Nephron (organoid): ENCODE data around the gene VKORC1.

ENCODE experiments used
- H3K27ac Mint-ChIP-seq, 3 experiments: 2 replicates each; pipeline ENCODE4 v1.8.0; 2020; ENCODE audit warnings: mixed read lengths in 3 of 3, mild to moderate bottlenecking in 2 of 3, moderate library complexity in 1 of 3
- H3K27me3 Mint-ChIP-seq: 2 replicates; pipeline ENCODE4 v1.8.0; 2021; ENCODE audit warnings: low read depth, mild to moderate bottlenecking, moderate library complexity, mixed read lengths
- H3K36me3 Mint-ChIP-seq: 2 replicates; pipeline ENCODE4 v1.8.0; 2020; ENCODE audit warnings: low read depth, mixed read lengths
- H3K4me1 Mint-ChIP-seq: 2 replicates; pipeline ENCODE4 v1.8.0; 2020; ENCODE audit warnings: mixed read lengths
- H3K4me3 Mint-ChIP-seq, 3 experiments: 2 replicates each; pipeline ENCODE4 v1.8.0; 2020; ENCODE audit warnings: mild to moderate bottlenecking in 3 of 3, mixed read lengths in 3 of 3, moderate library complexity in 2 of 3
- H3K9me3 Mint-ChIP-seq: 2 replicates; pipeline ENCODE4 v1.8.0; 2020; ENCODE audit warnings: mixed read lengths
- CTCF ChIP-seq, 3 experiments: fragments of 200-600 bp; sonication (generic); IDR thresholded peaks; one replicate each; pipeline ENCODE4 v1.5.0; 2021; ENCODE audit warnings: antibody characterized with exemption in 3 of 3; ENCODE audit not compliant: unreplicated experiment in 3 of 3

VKORC1 gene

GRCh38 chr16:31085873-31086628 lies 8.5 kb downstream of the VKORC1 start:
- peaks cover 16% of the 10 kb centered on the region for H3K36me3 Mint-ChIP-seq
- TF ChIP-seq CTCF (IDR thresholded peaks at IDR 0.05; ENCODE audit: unreplicated experiment in 3 of 3) = no peak

GRCh38 chr16:31085411-31085810 lies 9.2 kb downstream of the VKORC1 start:
- no peaks in the 10 kb centered on the region for H3K9me3 Mint-ChIP-seq

More at GRCh38 chr16:31085873-31086628, 8.5 kb downstream of the VKORC1 start:
- H3K27ac Mint-ChIP-seq = peak overlapping the region; percentile 74 to 91 (median 85)
- H3K4me1 Mint-ChIP-seq = peaks cover 21% of the 10 kb centered on the region
- peaks cover 3% of the 10 kb centered on the region for H3K27me3 Mint-ChIP-seq
- peak overlapping the region in 2 of 3 experiments; percentile 20 to 78 for H3K4me3 Mint-ChIP-seq
- H3K9me3 Mint-ChIP-seq = no peaks in the 10 kb centered on the region

GRCh38 chr16:31084584-31085302 lies 9.9 kb downstream of the VKORC1 start:
- H3K27me3 Mint-ChIP-seq = peaks cover 3% of the 10 kb centered on the region
- no peak for TF ChIP-seq CTCF (IDR thresholded peaks at IDR 0.05; ENCODE audit: unreplicated experiment in 3 of 3)
- H3K27ac Mint-ChIP-seq = peak overlapping the region in 2 of 3 experiments; percentile 85 to 91
- peaks cover 16% of the 10 kb centered on the region for H3K36me3 Mint-ChIP-seq
- peaks cover 21% of the 10 kb centered on the region for H3K4me1 Mint-ChIP-seq
- peak overlapping the region in 1 of 3 experiments; percentile 78 for H3K4me3 Mint-ChIP-seq
- H3K9me3 Mint-ChIP-seq = no peaks in the 10 kb centered on the region

More at GRCh38 chr16:31085411-31085810, 9.2 kb downstream of the VKORC1 start:
- no peak for TF ChIP-seq CTCF (IDR thresholded peaks at IDR 0.05; ENCODE audit: unreplicated experiment in 3 of 3)
- Mint-ChIP-seq H3K27ac (peak overlapping the region; percentile 74 to 91 (median 85)), H3K4me3 (peak overlapping the region in 2 of 3 experiments; percentile 20 to 78), H3K36me3 (peaks cover 15% of the 10 kb centered on the region), H3K4me1 (peaks cover 21% of the 10 kb centered on the region), H3K27me3 (peaks cover 3% of the 10 kb centered on the region)

- Mint-ChIP-seq H3K27ac (no peak overlapping the region), H3K4me1 (peaks cover 21% of the 10 kb centered on the region), H3K4me3 (no peak overlapping the region), H3K36me3 (peaks cover 22% of the 10 kb centered on the region), H3K27me3 (peaks cover 3% of the 10 kb centered on the region), H3K9me3 (no peaks in the 10 kb centered on the region)
- no peak for TF ChIP-seq CTCF (IDR thresholded peaks at IDR 0.05; ENCODE audit: unreplicated experiment in 3 of 3)
Observed at GRCh38 chr16:31083981-31084380, 10.6 kb downstream of the VKORC1 start.

- Mint-ChIP-seq H3K4me1 (peaks cover 21% of the 10 kb centered on the region), H3K9me3 (no peaks in the 10 kb centered on the region)
- no peak for TF ChIP-seq CTCF (IDR thresholded peaks at IDR 0.05; ENCODE audit: unreplicated experiment in 3 of 3)
Observed at GRCh38 chr16:31083556-31083955, 11.0 kb downstream of the VKORC1 start.

More at GRCh38 chr16:31083556-31083955, 11.0 kb downstream of the VKORC1 start:
- Mint-ChIP-seq H3K4me3 (no peak overlapping the region), H3K36me3 (peaks cover 26% of the 10 kb centered on the region), H3K27ac (no peak overlapping the region), H3K27me3 (peaks cover 3% of the 10 kb centered on the region)
